IPS-15b (cell line): ENCODE data around the gene HPN.
"Not testable (repeated sequence)": the region's sequence is repeated elsewhere in the genome, so short reads cannot be mapped to it uniquely, and the experiment has no call there.

Experiments
- H3K27me3 ChIP-seq: one replicate; pipeline ENCODE4 v1.6.1; 2013; ENCODE audit warnings: low read length; ENCODE audit not compliant: control insufficient read depth, insufficient read depth
- H3K36me3 ChIP-seq: one replicate; pipeline ENCODE4 v1.6.1; 2013; ENCODE audit warnings: low read length; ENCODE audit not compliant: control insufficient read depth, insufficient read depth
- H3K4me1 ChIP-seq: one replicate; pipeline ENCODE4 v1.6.1; 2013; ENCODE audit warnings: mild to moderate bottlenecking, low read length; ENCODE audit not compliant: control insufficient read depth, insufficient read depth
- H3K4me3 ChIP-seq: one replicate; pipeline ENCODE4 v1.5.1; 2013; ENCODE audit warnings: low read depth, low read length
- H3K9ac ChIP-seq: one replicate; pipeline ENCODE4 v1.6.1; 2013; ENCODE audit warnings: low read depth, mild to moderate bottlenecking, low read length
- H3K9me3 ChIP-seq: one replicate; pipeline ENCODE4 v1.6.1; 2013; ENCODE audit warnings: mild to moderate bottlenecking, low read length; ENCODE audit not compliant: control insufficient read depth, insufficient read depth

The HPN gene

GRCh38 chr19:35000647-35001501 is 40.6 kb upstream of the HPN start:
- Histone ChIP-seq H3K36me3 (peaks cover 11% of the 10 kb centered on the region), H3K9me3 (no peaks in the 10 kb centered on the region), H3K27me3 (no peaks in the 10 kb centered on the region), H3K4me1 (peaks cover 16% of the 10 kb centered on the region), H3K4me3 (peak overlapping the region; percentile 50), H3K9ac (peak overlapping the region; percentile 74)

- peak overlapping the region; percentile 50 for H3K4me3 ChIP-seq
- H3K36me3 ChIP-seq: peaks cover 12% of the 10 kb centered on the region
- H3K9me3 ChIP-seq: no peaks in the 10 kb centered on the region
- H3K27me3 ChIP-seq: no peaks in the 10 kb centered on the region
- H3K4me1 ChIP-seq: peaks cover 16% of the 10 kb centered on the region
- no peak overlapping the region for H3K9ac ChIP-seq
Measured at GRCh38 chr19:35002037-35002535, 39.4 kb upstream of the HPN start.

GRCh38 chr19:35004517-35005255 is 36.8 kb upstream of the HPN start:
- H3K36me3 ChIP-seq: peaks cover 20% of the 10 kb centered on the region
- no peaks in the 10 kb centered on the region for H3K27me3 ChIP-seq
- H3K9me3 ChIP-seq: no peaks in the 10 kb centered on the region
- peak overlapping the region; percentile 54 for H3K9ac ChIP-seq
- no peak overlapping the region for H3K4me3 ChIP-seq
- H3K4me1 ChIP-seq: peaks cover 7% of the 10 kb centered on the region

- H3K27me3 ChIP-seq: no peaks in the 10 kb centered on the region
- H3K4me1 ChIP-seq: peaks cover 7% of the 10 kb centered on the region
- no peak overlapping the region for H3K4me3 ChIP-seq
- H3K36me3 ChIP-seq: peaks cover 27% of the 10 kb centered on the region
- no peak overlapping the region for H3K9ac ChIP-seq
- no peaks in the 10 kb centered on the region for H3K9me3 ChIP-seq
Measured at GRCh38 chr19:35005256-35005977, 36.1 kb upstream of the HPN start.

- H3K27me3 ChIP-seq, H3K9ac ChIP-seq, H3K4me1 ChIP-seq, H3K4me3 ChIP-seq, H3K9me3 ChIP-seq: not testable (repeated sequence)
- H3K36me3 ChIP-seq: peaks cover 31% of the 10 kb centered on the region
Measured at GRCh38 chr19:35006007-35006341, 35.5 kb upstream of the HPN start.

- H3K4me3 ChIP-seq: no peak overlapping the region
- no peak overlapping the region for H3K9ac ChIP-seq
- H3K9me3 ChIP-seq: no peaks in the 10 kb centered on the region
- H3K27me3 ChIP-seq: no peaks in the 10 kb centered on the region
- H3K36me3 ChIP-seq: peaks cover 36% of the 10 kb centered on the region
- H3K4me1 ChIP-seq: peaks cover 7% of the 10 kb centered on the region
Measured at GRCh38 chr19:35006342-35006998, 35.1 kb upstream of the HPN start.

GRCh38 chr19:35006999-35007365 is 34.5 kb upstream of the HPN start:
- Histone ChIP-seq H3K4me1 (peaks cover 7% of the 10 kb centered on the region), H3K9me3 (no peaks in the 10 kb centered on the region), H3K27me3 (no peaks in the 10 kb centered on the region), H3K4me3 (no peak overlapping the region), H3K9ac (no peak overlapping the region), H3K36me3 (peaks cover 41% of the 10 kb centered on the region)

GRCh38 chr19:35007427-35007826 is 34.1 kb upstream of the HPN start:
- H3K4me3 ChIP-seq, H3K27me3 ChIP-seq, H3K9me3 ChIP-seq, H3K4me1 ChIP-seq, H3K9ac ChIP-seq: not testable (repeated sequence)
- peaks cover 46% of the 10 kb centered on the region for H3K36me3 ChIP-seq

- peaks cover 58% of the 10 kb centered on the region for H3K36me3 ChIP-seq
- H3K4me1 ChIP-seq: no peaks in the 10 kb centered on the region
Measured at GRCh38 chr19:35008891-35009341, 32.6 kb upstream of the HPN start.

GRCh38 chr19:35009424-35010415 is 31.8 kb upstream of the HPN start:
- no peaks in the 10 kb centered on the region for H3K9me3 ChIP-seq
- H3K4me3 ChIP-seq: no peak overlapping the region
- H3K4me1 ChIP-seq: no peaks in the 10 kb centered on the region
- H3K9ac ChIP-seq: no peak overlapping the region
- H3K27me3 ChIP-seq: no peaks in the 10 kb centered on the region
- peaks cover 61% of the 10 kb centered on the region for H3K36me3 ChIP-seq

More at GRCh38 chr19:35008891-35009341, 32.6 kb upstream of the HPN start:
- H3K4me3 ChIP-seq: no peak overlapping the region
- no peaks in the 10 kb centered on the region for H3K27me3 ChIP-seq
- no peaks in the 10 kb centered on the region for H3K9me3 ChIP-seq
- no peak overlapping the region for H3K9ac ChIP-seq
